ENCODE measurements around the gene APLF.
"Not testable (repeated sequence)": the region's sequence is repeated elsewhere in the genome, so short reads cannot be mapped to it uniquely, and the experiment has no call there.

Gene APLF

DNA sequence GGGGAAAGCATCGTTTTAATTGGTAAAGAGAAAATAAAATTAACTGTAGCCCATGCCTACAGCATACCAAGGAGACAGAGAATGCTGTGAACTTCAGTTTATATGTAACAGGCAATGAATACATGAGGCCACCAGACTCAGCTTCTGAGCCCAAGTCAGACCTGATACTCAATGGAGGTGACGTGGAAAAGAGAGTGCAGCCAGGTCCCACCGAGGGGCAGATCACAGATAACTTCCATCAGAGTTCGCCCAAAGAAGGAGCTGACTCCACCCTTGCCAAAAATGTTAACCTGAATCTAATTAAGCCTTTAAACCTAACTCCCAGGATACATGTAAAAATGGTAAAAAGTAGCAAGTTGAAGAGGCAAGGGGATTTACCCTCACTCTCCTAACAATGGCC is 123.8 kb downstream of the APLF start:
- TF ChIP-seq, protein P1, sequence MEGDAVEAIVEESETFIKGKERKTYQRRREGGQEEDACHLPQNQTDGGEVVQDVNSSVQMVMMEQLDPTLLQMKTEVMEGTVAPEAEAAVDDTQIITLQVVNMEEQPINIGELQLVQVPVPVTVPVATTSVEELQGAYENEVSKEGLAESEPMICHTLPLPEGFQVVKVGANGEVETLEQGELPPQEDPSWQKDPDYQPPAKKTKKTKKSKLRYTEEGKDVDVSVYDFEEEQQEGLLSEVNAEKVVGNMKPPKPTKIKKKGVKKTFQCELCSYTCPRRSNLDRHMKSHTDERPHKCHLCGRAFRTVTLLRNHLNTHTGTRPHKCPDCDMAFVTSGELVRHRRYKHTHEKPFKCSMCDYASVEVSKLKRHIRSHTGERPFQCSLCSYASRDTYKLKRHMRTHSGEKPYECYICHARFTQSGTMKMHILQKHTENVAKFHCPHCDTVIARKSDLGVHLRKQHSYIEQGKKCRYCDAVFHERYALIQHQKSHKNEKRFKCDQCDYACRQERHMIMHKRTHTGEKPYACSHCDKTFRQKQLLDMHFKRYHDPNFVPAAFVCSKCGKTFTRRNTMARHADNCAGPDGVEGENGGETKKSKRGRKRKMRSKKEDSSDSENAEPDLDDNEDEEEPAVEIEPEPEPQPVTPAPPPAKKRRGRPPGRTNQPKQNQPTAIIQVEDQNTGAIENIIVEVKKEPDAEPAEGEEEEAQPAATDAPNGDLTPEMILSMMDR (IDR thresholded peaks at IDR 0.05; ENCODE audit: control extremely low read depth, extremely low read depth, low read depth, missing control alignments) = no peak
- ChIA-PET CTCF (interaction anchor here (1.3 to 1.5 kb wide), 3 partner anchors 19 to 103 kb away, joined by 3 to 4 read pairs (median 3); no protein-coding TSS in a partner anchor), POLR2A (no interaction called here)
- DNase-seq (ENCODE audit: extremely low spot score) = no peak

DNA sequence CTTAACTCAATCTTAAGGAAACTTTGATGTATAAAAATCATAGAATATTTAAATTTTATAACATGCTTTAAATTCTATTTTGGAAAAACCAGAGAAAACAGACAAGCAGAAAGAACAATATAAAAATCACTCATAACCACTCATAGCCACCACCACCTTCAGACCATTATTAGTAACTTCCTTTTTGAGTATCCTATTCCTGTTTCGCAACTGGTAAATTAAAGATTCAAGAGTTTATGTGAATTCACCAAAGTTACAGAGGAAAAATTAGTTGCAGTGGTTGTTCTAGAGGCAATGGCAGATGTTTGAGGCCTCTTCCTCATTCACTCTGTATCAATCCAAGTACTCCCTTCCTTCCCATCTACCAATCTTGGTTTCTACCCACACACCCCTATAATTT is 126.7 kb downstream of the APLF start:
- POLR2A ChIA-PET = no interaction called here
- no peak for DNase-seq (ENCODE audit: extremely low spot score)
- CTCF ChIA-PET = interaction anchor here (1.2 to 3.7 kb wide), 9 partner anchors 8 to 331 kb away, joined by 3 to 24 read pairs (median 11); no protein-coding TSS in a partner anchor
- TF ChIP-seq, protein P1 (IDR thresholded peaks at IDR 0.05; ENCODE audit: control extremely low read depth, extremely low read depth, low read depth, missing control alignments) = no peak

DNA sequence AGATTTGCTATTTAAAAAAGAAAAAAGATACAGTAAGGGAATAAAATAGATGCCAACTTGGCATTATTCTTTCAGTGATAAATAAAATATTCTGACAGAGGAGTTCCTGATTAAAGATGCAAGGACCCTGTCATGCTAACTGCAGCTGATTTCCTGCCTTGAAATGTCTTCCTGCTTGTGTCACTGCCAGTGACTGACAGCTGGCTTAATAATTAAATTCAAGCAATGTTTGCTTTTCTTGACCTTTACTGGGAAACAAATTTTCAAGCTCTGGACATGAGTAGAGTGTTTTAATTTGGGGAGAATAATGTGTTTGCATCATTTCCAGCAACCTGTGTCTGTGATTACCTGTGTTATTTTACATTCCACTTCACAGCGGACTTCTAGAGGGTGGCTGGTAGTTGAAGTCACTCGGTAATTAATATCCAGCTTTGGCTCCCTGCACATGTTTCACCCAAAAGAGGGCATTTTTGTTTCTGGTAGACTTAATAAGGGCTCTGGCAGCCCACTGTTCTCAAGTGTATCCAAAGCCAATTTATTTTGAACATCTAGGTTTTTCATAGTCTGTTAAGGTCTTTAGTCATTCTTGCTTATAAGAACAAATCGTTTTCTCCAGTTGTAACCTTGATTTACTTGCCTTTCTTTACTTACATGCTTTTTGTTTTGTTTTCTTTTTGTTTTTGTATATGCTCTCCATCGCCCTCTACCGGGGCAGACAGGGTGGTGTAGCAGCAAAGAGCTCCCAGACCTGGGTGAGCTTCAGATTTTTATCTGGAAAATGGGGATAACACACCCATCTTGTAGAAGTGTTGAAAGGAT is 127.5 kb downstream of the APLF start:
- ChIA-PET POLR2A (no interaction called here), CTCF (interaction anchor here (0.6 to 3.7 kb wide), 51 partner anchors 9 to 342 kb away, joined by 3 to 24 read pairs (median 4); partner anchors contain the start of genes APLF and FBXO48)
- peak; percentile 33 for DNase-seq (ENCODE audit: extremely low spot score)
- TF ChIP-seq, protein P1 (IDR thresholded peaks at IDR 0.05; ENCODE audit: control extremely low read depth, extremely low read depth, low read depth, missing control alignments) = peak; percentile 76

DNA sequence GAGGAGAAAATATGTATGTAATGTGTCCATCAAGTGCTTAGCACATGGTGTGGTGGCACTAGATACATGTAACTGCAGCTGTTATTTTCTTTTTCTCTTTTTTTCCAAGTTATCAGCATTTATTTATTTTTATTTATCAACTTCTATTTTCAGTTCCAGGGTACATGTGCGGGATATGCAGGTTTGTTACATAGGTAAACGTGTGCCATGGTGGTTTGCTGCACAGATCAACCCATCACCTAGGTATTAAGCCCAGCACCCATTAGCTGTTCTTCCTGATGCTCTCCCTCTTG is 128.1 kb downstream of the APLF start:
- CTCF ChIA-PET = interaction anchor here (0.6 to 3.7 kb wide), 50 partner anchors 9 to 342 kb away, joined by 3 to 24 read pairs (median 4); partner anchors contain the start of genes APLF and FBXO48
- POLR2A ChIA-PET; DNase-seq (ENCODE audit: extremely low spot score): not testable (repeated sequence)

DNA sequence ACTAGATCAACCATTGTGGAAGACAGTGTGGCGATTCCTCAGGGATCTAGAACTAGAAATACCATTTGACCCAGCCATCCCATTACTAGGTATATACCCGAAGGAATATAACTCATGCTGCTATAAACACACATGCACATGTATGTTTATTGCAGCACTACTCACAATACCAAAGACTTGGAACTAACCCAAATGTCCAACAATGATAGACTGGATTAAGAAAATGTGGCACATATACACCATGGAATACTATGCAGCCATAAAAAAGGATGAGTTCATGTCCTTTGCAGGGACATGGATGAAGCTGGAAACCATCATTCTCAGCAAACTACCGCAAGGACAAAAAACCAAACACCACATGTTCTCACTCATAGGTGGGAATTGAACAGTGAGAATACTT is 133.1 kb downstream of the APLF start:
- CTCF ChIA-PET; DNase-seq (ENCODE audit: extremely low spot score); POLR2A ChIA-PET: not testable (repeated sequence)

DNA sequence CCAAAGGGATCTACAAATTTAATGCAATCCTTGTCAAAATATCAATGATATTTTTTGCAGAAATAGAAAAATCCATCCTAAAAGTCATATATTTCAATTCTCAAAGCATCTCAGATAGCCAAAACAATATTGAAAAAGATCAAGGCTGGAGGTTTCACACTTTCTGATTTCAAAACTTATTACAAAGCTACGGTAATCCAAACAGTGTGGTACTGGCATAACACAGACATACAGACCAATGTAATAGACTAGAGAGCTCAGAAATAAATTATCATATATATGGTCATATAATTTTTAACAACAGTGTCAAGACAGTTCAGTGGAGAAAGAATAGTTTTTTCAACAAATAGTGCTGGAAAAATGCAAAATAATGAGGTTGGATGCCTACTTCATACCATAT is 135.7 kb downstream of the APLF start:
- DNase-seq (ENCODE audit: extremely low spot score) = no peak
- ChIA-PET CTCF (no interaction called here), POLR2A (no interaction called here)
- TF ChIP-seq, protein P1 (IDR thresholded peaks at IDR 0.05; ENCODE audit: control extremely low read depth, extremely low read depth, low read depth, missing control alignments) = no peak

DNA sequence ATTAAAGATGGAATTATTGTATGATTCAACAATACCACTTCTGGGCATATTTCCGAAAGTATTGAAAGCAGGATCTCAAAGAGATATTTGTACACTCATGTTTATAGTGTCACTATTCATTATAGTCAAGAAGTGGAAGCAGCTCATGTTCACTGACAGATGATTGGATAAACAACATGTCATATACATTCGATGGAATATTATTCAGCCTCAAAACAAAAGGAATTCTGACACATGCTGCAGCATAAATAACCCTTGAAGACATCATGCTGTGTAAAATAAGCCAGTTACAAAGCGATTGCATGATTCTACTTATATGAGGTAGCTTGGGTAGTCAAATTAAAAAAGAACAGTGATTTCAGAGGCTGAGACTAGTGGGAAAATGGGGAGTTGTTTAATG is 136.7 kb downstream of the APLF start:
- TF ChIP-seq, protein P1 (IDR thresholded peaks at IDR 0.05; ENCODE audit: control extremely low read depth, extremely low read depth, low read depth, missing control alignments) = no peak
- ChIA-PET CTCF (interaction anchor here (1.0 kb wide), 1 partner anchor 9 kb away, joined by 5 read pairs; no protein-coding TSS in a partner anchor), POLR2A (no interaction called here)
- DNase-seq (ENCODE audit: extremely low spot score) = no peak
